ENCODE measurements around the gene ARHGAP6.

Gene ARHGAP6

GRCh38 chrX:11398785-11399184 lies 266.9 kb downstream of the ARHGAP6 start:
- Histone ChIP-seq H3K27me3 (ENCODE audit: control insufficient read depth in 5 of 5, insufficient read depth in 4 of 5, low read length in 5 of 5) (no peaks in the 10 kb centered on the region), H3K27ac (ENCODE audit: low read depth, low read length) (no peak overlapping the region), H3K36me3 (ENCODE audit: control insufficient read depth in 5 of 5, insufficient read depth in 5 of 5, low read length in 5 of 5) (no peaks in the 10 kb centered on the region)

DNA sequence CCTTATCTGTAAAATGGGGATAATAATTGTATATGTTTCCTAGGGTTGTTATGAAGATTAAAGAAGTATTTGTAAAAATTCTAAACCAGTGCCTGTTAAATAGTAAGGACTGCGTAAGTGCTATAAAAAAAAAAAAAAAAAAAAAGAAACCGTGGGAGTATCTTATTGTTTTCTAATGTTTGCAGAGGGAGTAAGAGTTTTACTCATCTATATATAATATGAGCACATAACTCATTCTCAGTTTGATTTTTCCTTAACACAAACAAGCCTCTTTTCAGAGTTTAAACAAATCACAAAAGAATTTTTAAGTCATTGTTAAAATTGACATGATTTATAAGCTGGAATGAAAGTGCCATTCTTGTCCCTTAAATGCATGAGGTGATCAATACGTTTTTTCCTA lies 267.6 kb downstream of the ARHGAP6 start:
- no peaks in the 10 kb centered on the region for H3K4me1 ChIP-seq (ENCODE audit: control insufficient read depth in 5 of 5, insufficient read depth in 5 of 5, low read length in 5 of 5)

More at GRCh38 chrX:11398785-11399184, 266.9 kb downstream of the ARHGAP6 start:
- no peaks in the 10 kb centered on the region for H3K4me1 ChIP-seq (ENCODE audit: control insufficient read depth in 5 of 5, insufficient read depth in 5 of 5, low read length in 5 of 5)
- no peak overlapping the region for H3K9ac ChIP-seq (ENCODE audit: low read length in 5 of 5)
- no peak overlapping the region for H3K4me3 ChIP-seq (ENCODE audit: low read depth in 1 of 5, low read length in 5 of 5)
- H3K9me3 ChIP-seq (ENCODE audit: control insufficient read depth in 5 of 5, low read length in 5 of 5), result no peaks in the 10 kb centered on the region

DNA sequence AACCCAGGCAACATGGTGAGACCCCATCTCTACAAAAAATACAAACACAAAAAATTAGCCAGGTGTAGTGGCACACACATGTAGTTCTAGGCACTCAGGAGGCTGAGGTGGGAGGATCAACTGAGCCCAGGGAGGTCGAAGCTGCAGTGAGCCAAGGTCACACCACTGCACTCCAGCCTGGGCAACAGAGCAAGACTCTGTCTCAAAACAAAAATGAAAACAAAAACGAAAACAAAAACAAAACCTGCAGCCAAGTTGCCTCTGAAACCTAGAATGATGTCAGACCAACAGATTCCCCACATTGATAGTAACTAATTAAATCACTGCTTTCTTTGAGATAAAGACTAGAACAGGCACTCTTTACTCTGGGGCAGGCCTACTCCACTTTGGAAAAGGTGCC lies 268.0 kb downstream of the ARHGAP6 start:
- no peaks in the 10 kb centered on the region for H3K27me3 ChIP-seq (ENCODE audit: control insufficient read depth in 5 of 5, insufficient read depth in 4 of 5, low read length in 5 of 5)
- no peaks in the 10 kb centered on the region for H3K9me3 ChIP-seq (ENCODE audit: control insufficient read depth in 5 of 5, low read length in 5 of 5)
- H3K36me3 ChIP-seq (ENCODE audit: control insufficient read depth in 5 of 5, insufficient read depth in 5 of 5, low read length in 5 of 5), result no peaks in the 10 kb centered on the region
- no peak overlapping the region for H3K9ac ChIP-seq (ENCODE audit: low read length in 5 of 5)
- H3K4me1 ChIP-seq (ENCODE audit: control insufficient read depth in 5 of 5, insufficient read depth in 5 of 5, low read length in 5 of 5), result no peaks in the 10 kb centered on the region
- no peak overlapping the region for H3K4me3 ChIP-seq (ENCODE audit: low read depth in 1 of 5, low read length in 5 of 5)
- no peak overlapping the region for H3K27ac ChIP-seq (ENCODE audit: low read depth, low read length)

More for the DNA sequence above, 267.6 kb downstream of the ARHGAP6 start:
- H3K4me3 ChIP-seq (ENCODE audit: low read depth in 1 of 5, low read length in 5 of 5), result no peak overlapping the region
- H3K27ac ChIP-seq (ENCODE audit: low read depth, low read length), result no peak overlapping the region
- no peak overlapping the region for H3K9ac ChIP-seq (ENCODE audit: low read length in 5 of 5)
- H3K27me3 ChIP-seq (ENCODE audit: control insufficient read depth in 5 of 5, insufficient read depth in 4 of 5, low read length in 5 of 5), result no peaks in the 10 kb centered on the region
- no peaks in the 10 kb centered on the region for H3K9me3 ChIP-seq (ENCODE audit: control insufficient read depth in 5 of 5, low read length in 5 of 5)
- no peaks in the 10 kb centered on the region for H3K36me3 ChIP-seq (ENCODE audit: control insufficient read depth in 5 of 5, insufficient read depth in 5 of 5, low read length in 5 of 5)

- H3K36me3 ChIP-seq (ENCODE audit: control insufficient read depth in 5 of 5, insufficient read depth in 5 of 5, low read length in 5 of 5), result no peaks in the 10 kb centered on the region
- H3K9me3 ChIP-seq (ENCODE audit: control insufficient read depth in 5 of 5, low read length in 5 of 5), result peaks cover 0 to 1% (median 0%) of the 10 kb centered on the region in 5 donors
- H3K4me1 ChIP-seq (ENCODE audit: control insufficient read depth in 5 of 5, insufficient read depth in 5 of 5, low read length in 5 of 5), result no peaks in the 10 kb centered on the region
- H3K4me3 ChIP-seq (ENCODE audit: low read depth in 1 of 5, low read length in 5 of 5), result no peak overlapping the region
- no peaks in the 10 kb centered on the region for H3K27me3 ChIP-seq (ENCODE audit: control insufficient read depth in 5 of 5, insufficient read depth in 4 of 5, low read length in 5 of 5)
- no peak overlapping the region for H3K27ac ChIP-seq (ENCODE audit: low read depth, low read length)
- no peak overlapping the region for H3K9ac ChIP-seq (ENCODE audit: low read length in 5 of 5)
Observed at GRCh38 chrX:11395859-11396258, 269.9 kb downstream of the ARHGAP6 start.

DNA sequence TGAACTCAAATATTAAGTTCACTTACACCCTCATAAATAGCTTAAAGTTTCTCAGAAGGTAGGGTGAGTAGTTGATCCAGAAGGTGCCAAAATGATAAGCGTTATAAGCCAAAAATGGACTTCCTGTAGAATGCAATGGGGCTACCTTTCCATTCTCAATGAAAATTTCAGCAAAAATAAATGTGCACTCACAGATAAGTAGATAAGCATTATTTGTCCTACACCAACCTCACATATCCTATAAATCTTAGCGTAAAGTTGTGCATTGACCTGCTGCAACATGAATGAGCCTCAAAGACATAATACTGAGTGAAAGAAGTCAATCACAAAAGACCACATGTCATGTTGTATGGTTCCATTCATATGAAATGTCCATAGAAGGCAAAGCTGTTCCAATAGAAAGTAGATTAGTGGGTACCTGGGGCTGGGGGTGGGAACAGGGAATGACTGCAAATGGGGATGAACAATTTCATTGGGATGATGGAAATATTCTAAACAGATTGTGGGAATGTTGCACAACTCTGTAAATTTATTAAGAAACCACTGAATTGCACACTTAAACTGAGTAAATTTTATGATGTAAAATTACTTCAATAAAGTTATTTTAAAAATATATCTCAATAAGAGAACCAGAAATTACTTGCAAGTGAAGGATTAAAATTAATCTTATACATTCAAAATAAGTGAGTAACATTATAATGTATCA lies 271.6 kb downstream of the ARHGAP6 start:
- Histone ChIP-seq H3K27me3 (ENCODE audit: control insufficient read depth in 5 of 5, insufficient read depth in 4 of 5, low read length in 5 of 5) (no peaks in the 10 kb centered on the region), H3K9ac (ENCODE audit: low read length in 5 of 5) (no peak overlapping the region), H3K27ac (ENCODE audit: low read depth, low read length) (no peak overlapping the region), H3K4me3 (ENCODE audit: low read depth in 1 of 5, low read length in 5 of 5) (no peak overlapping the region), H3K4me1 (ENCODE audit: control insufficient read depth in 5 of 5, insufficient read depth in 5 of 5, low read length in 5 of 5) (no peaks in the 10 kb centered on the region), H3K36me3 (ENCODE audit: control insufficient read depth in 5 of 5, insufficient read depth in 5 of 5, low read length in 5 of 5) (no peaks in the 10 kb centered on the region), H3K9me3 (ENCODE audit: control insufficient read depth in 5 of 5, low read length in 5 of 5) (peaks cover 0 to 3% (median 0%) of the 10 kb centered on the region in 5 donors)

GRCh38 chrX:11386812-11387211 lies 278.9 kb downstream of the ARHGAP6 start:
- peaks cover 0 to 3% (median 0%) of the 10 kb centered on the region in 5 donors for H3K9me3 ChIP-seq (ENCODE audit: control insufficient read depth in 5 of 5, low read length in 5 of 5)
- peak overlapping the region; percentile 44 for H3K27ac ChIP-seq (ENCODE audit: low read depth, low read length)
- H3K4me3 ChIP-seq (ENCODE audit: low read depth in 1 of 5, low read length in 5 of 5), result no peak overlapping the region
- no peak overlapping the region for H3K9ac ChIP-seq (ENCODE audit: low read length in 5 of 5)
- H3K36me3 ChIP-seq (ENCODE audit: control insufficient read depth in 5 of 5, insufficient read depth in 5 of 5, low read length in 5 of 5), result no peaks in the 10 kb centered on the region
- no peaks in the 10 kb centered on the region for H3K27me3 ChIP-seq (ENCODE audit: control insufficient read depth in 5 of 5, insufficient read depth in 4 of 5, low read length in 5 of 5)
- peaks cover 0 to 12% (median 5%) of the 10 kb centered on the region in 5 donors for H3K4me1 ChIP-seq (ENCODE audit: control insufficient read depth in 5 of 5, insufficient read depth in 5 of 5, low read length in 5 of 5)

DNA sequence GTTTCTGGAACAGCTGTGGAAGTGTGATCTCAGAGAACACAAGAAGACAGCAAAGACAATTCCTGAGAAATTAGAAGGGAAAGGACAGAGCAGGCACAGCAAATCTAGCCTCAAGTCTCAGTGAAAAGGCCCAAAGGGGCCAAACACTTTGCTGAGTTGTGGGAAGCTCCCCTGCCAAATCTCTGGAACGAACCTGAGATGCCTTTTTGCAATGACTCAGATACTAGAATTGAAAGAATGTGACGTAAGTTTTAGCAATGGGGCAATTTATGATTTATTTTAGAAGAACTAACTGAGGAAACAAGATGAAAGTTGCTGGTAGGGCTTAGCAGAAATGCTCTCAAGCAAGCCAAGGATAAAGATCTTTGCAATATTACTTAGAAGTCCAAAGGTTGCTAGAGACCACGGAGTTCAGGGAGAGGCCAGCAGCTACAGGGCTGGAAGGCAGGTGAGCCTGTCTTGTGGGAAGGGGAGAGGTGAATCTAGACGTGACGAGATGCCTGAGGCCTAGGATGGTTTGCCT lies 279.7 kb downstream of the ARHGAP6 start:
- H3K27ac ChIP-seq (ENCODE audit: low read depth, low read length), result peak overlapping the region; percentile 44
- peaks cover 0 to 12% (median 5%) of the 10 kb centered on the region in 5 donors for H3K4me1 ChIP-seq (ENCODE audit: control insufficient read depth in 5 of 5, insufficient read depth in 5 of 5, low read length in 5 of 5)
- H3K9me3 ChIP-seq (ENCODE audit: control insufficient read depth in 5 of 5, low read length in 5 of 5), result peaks cover 0 to 3% (median 0%) of the 10 kb centered on the region in 5 donors
- no peaks in the 10 kb centered on the region for H3K27me3 ChIP-seq (ENCODE audit: control insufficient read depth in 5 of 5, insufficient read depth in 4 of 5, low read length in 5 of 5)
- H3K4me3 ChIP-seq (ENCODE audit: low read depth in 1 of 5, low read length in 5 of 5), result no peak overlapping the region
- H3K36me3 ChIP-seq (ENCODE audit: control insufficient read depth in 5 of 5, insufficient read depth in 5 of 5, low read length in 5 of 5), result no peaks in the 10 kb centered on the region
- H3K9ac ChIP-seq (ENCODE audit: low read length in 5 of 5), result no peak overlapping the region

DNA sequence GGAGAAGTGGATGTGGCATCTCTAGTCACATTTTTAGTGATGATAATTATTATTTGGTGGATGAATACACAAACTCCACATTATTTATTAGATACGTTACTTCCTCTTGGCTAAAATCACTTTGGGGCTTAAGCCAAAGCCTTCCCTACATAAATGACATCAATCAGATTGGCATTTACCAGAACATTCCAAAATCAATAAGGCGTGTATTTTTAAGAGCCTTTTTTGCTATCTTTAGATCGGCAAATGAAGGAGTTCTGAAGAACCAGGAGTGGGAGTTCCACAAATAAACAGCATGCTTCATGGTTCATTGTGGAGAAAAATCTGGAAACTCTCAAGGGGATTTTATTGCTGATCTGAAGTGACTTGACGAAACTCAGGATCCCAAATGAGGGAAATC lies 282.8 kb downstream of the ARHGAP6 start:
- peaks cover 2 to 5% (median 3%) of the 10 kb centered on the region in 5 donors for H3K9me3 ChIP-seq (ENCODE audit: control insufficient read depth in 5 of 5, low read length in 5 of 5)
- H3K27me3 ChIP-seq (ENCODE audit: control insufficient read depth in 5 of 5, insufficient read depth in 4 of 5, low read length in 5 of 5), result peaks cover 0 to 7% (median 5%) of the 10 kb centered on the region in 5 donors
- no peak overlapping the region for H3K4me3 ChIP-seq (ENCODE audit: low read depth in 1 of 5, low read length in 5 of 5)
- no peaks in the 10 kb centered on the region for H3K36me3 ChIP-seq (ENCODE audit: control insufficient read depth in 5 of 5, insufficient read depth in 5 of 5, low read length in 5 of 5)
- H3K27ac ChIP-seq (ENCODE audit: low read depth, low read length), result no peak overlapping the region
- H3K4me1 ChIP-seq (ENCODE audit: control insufficient read depth in 5 of 5, insufficient read depth in 5 of 5, low read length in 5 of 5), result peaks cover 0 to 12% (median 5%) of the 10 kb centered on the region in 5 donors
- H3K9ac ChIP-seq (ENCODE audit: low read length in 5 of 5), result no peak overlapping the region

DNA sequence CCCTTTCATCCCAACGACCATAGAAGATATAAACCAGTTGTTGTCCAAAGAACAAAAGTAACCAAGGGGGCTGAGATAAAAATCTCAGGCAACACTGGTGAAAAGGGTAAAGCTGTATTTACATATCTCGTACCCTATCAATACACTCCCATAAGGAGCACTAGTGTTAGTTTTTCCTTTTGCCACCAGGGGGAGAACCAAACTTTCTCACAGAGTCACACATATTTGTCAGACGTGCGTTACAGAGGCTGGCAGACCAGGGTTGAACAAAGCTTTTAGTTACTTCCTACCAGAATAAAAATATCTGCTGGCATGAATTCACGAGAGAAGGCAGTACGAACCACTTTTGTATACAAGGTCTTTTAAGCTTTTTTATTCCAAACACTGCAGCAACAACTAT lies 284.3 kb downstream of the ARHGAP6 start:
- no peak overlapping the region for H3K9ac ChIP-seq (ENCODE audit: low read length in 5 of 5)
- H3K27ac ChIP-seq (ENCODE audit: low read depth, low read length), result no peak overlapping the region
- peaks cover 0 to 15% (median 5%) of the 10 kb centered on the region in 5 donors for H3K27me3 ChIP-seq (ENCODE audit: control insufficient read depth in 5 of 5, insufficient read depth in 4 of 5, low read length in 5 of 5)
- H3K9me3 ChIP-seq (ENCODE audit: control insufficient read depth in 5 of 5, low read length in 5 of 5), result peaks cover 2 to 5% (median 3%) of the 10 kb centered on the region in 5 donors
- H3K4me3 ChIP-seq (ENCODE audit: low read depth in 1 of 5, low read length in 5 of 5), result no peak overlapping the region
- H3K36me3 ChIP-seq (ENCODE audit: control insufficient read depth in 5 of 5, insufficient read depth in 5 of 5, low read length in 5 of 5), result no peaks in the 10 kb centered on the region
- peaks cover 0 to 11% (median 2%) of the 10 kb centered on the region in 5 donors for H3K4me1 ChIP-seq (ENCODE audit: control insufficient read depth in 5 of 5, insufficient read depth in 5 of 5, low read length in 5 of 5)

DNA sequence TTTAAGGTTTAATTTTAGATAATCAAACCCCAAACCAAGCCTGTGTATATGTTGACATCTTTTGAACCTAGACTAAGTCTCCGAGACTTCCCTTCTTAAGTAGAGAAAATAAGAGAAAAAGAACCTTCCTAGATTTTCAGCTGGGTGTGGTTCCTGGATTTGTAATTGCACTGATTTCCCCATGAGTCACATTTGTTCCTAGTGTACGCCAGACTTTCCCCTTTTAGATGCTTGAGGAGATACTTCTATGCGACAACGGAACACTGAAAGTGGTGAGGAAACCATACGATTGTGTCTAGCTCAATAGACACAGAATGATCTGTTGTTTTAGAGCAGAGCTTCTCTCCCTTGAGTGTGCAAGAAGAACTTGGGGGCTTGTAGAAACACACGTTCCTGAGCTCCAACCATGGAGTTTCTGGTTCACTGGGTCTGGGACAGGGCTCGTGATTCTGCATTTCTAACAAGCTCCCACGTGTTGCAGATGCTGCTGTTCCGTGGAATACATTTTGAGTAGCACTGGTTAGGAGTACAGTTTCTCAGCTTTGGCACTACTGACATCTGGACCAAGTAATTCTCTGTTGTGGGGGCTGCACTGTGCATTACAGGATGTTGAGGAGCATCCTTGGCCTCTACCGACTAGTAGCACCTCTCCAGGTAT lies 285.4 kb downstream of the ARHGAP6 start:
- peaks cover 0 to 8% (median 0%) of the 10 kb centered on the region in 5 donors for H3K4me1 ChIP-seq (ENCODE audit: control insufficient read depth in 5 of 5, insufficient read depth in 5 of 5, low read length in 5 of 5)
- peaks cover 2 to 5% (median 3%) of the 10 kb centered on the region in 5 donors for H3K9me3 ChIP-seq (ENCODE audit: control insufficient read depth in 5 of 5, low read length in 5 of 5)
- H3K36me3 ChIP-seq (ENCODE audit: control insufficient read depth in 5 of 5, insufficient read depth in 5 of 5, low read length in 5 of 5), result no peaks in the 10 kb centered on the region
- no peak overlapping the region for H3K9ac ChIP-seq (ENCODE audit: low read length in 5 of 5)
- H3K27me3 ChIP-seq (ENCODE audit: control insufficient read depth in 5 of 5, insufficient read depth in 4 of 5, low read length in 5 of 5), result peaks cover 0 to 18% (median 5%) of the 10 kb centered on the region in 5 donors
- H3K27ac ChIP-seq (ENCODE audit: low read depth, low read length), result peak overlapping the region; percentile 22
- H3K4me3 ChIP-seq (ENCODE audit: low read depth in 1 of 5, low read length in 5 of 5), result no peak overlapping the region
